IMR-90 (cell line): ENCODE data around the gene BTBD2. TPM values are rescaled to one million over a fixed set of nuclear protein-coding genes. Genes with fewer than 3 reads are reported as not detected.

Source experiments
- ATAC-seq: fragments of 200-7000 bp; cut with Tn5 transposase; 2 replicates; pipeline ENCODE4 v1.9.1; 2020; ENCODE audit warnings: low read depth, mild to moderate bottlenecking, moderate library complexity
- BruUV-seq: library from RNA; stranded (reverse); fragments of 400-500 nt; replicated peaks from 2 replicates; lab custom pipeline; 2021; lab: Mats Ljungman, UMichigan
- CTCF ChIA-PET: fragments of 300-600 bp; formaldehyde crosslinking; extraction: SDS; loops from one replicate; lab custom pipeline; 2021; ENCODE audit warnings: antibody characterized with exemption; lab: Yijun Ruan, JAX
- POLR2A ChIA-PET: fragments of 300-600 bp; sonication (Branson Sonifier 250); formaldehyde crosslinking; loops from one replicate; lab custom pipeline; 2022; ENCODE audit warnings: antibody characterized with exemption; ENCODE audit not compliant: unreplicated experiment; lab: Charles Lee
- DNase-seq: peaks from one replicate; pipeline ENCODE4 v3.0.0; 2013
- H2AFZ ChIP-seq: replicated peaks from 2 replicates; pipeline ENCODE3; 2013; ENCODE audit warnings: low read length, mild to moderate bottlenecking; ENCODE audit not compliant: poor library complexity
- H2AK5ac ChIP-seq: 2 replicates; pipeline ENCODE4 v1.6.1; 2013; ENCODE audit warnings: low read depth, low read length, inconsistent platforms
- H2AK9ac ChIP-seq: replicated peaks from 2 replicates; pipeline ENCODE3; 2013; ENCODE audit warnings: mild to moderate bottlenecking, low read depth, low read length, moderate library complexity; ENCODE audit not compliant: poor library complexity
- H2BK120ac ChIP-seq: 2 replicates; pipeline ENCODE4 v1.6.1; 2013; ENCODE audit warnings: low read depth, low read length, inconsistent platforms
- H2BK15ac ChIP-seq: 3 replicates; pipeline ENCODE4 v1.6.1; 2013; ENCODE audit warnings: low read depth, low read length, inconsistent platforms
- H2BK20ac ChIP-seq: 2 replicates; pipeline ENCODE4 v1.6.1; 2013; ENCODE audit warnings: low read depth, mild to moderate bottlenecking, inconsistent platforms, low read length, moderate library complexity
- H2BK5ac ChIP-seq: 2 replicates; pipeline ENCODE4 v1.6.1; 2013; ENCODE audit warnings: mild to moderate bottlenecking, low read depth, low read length, inconsistent platforms; ENCODE audit not compliant: poor library complexity, severe bottlenecking
- H3K14ac ChIP-seq: replicated peaks from 2 replicates; pipeline ENCODE4 v1.6.1; 2013; ENCODE audit warnings: low read depth, low read length, inconsistent platforms
- H3K18ac ChIP-seq: 2 replicates; pipeline ENCODE4 v1.6.1; 2013; ENCODE audit warnings: low read depth, low read length, control low read depth
- H3K23ac ChIP-seq: 2 replicates; pipeline ENCODE4 v1.6.1; 2013; ENCODE audit warnings: low read depth, low read length, inconsistent platforms
- H3K27ac ChIP-seq: 2 replicates; pipeline ENCODE4 v1.5.1; 2013; ENCODE audit warnings: mild to moderate bottlenecking, control low read depth, low read length; ENCODE audit not compliant: insufficient read depth
- H3K27me3 ChIP-seq: 2 replicates; pipeline ENCODE4 v1.6.1; 2013; ENCODE audit warnings: low read length; ENCODE audit not compliant: control insufficient read depth, insufficient read depth
- H3K36me3 ChIP-seq: 2 replicates; pipeline ENCODE4 v1.6.1; 2013; ENCODE audit warnings: low read length, mixed read lengths; ENCODE audit not compliant: control insufficient read depth, insufficient read depth
- H3K4ac ChIP-seq: 2 replicates; pipeline ENCODE4 v1.6.1; 2013; ENCODE audit warnings: low read depth, low read length, inconsistent platforms
- H3K4me1 ChIP-seq: 2 replicates; pipeline ENCODE4 v1.6.1; 2013; ENCODE audit warnings: low read length, mixed read lengths; ENCODE audit not compliant: control insufficient read depth, insufficient read depth
- H3K4me2 ChIP-seq: 2 replicates; pipeline ENCODE4 v1.6.1; 2013; ENCODE audit warnings: low read depth, mild to moderate bottlenecking, control low read depth, low read length, moderate library complexity
- H3K4me3 ChIP-seq: 2 replicates; pipeline ENCODE4 v1.5.1; 2013; ENCODE audit warnings: low read depth, mild to moderate bottlenecking, control low read depth, low read length, moderate library complexity; ENCODE audit not compliant: insufficient read depth
- H3K56ac ChIP-seq: 2 replicates; pipeline ENCODE4 v1.6.1; 2013; ENCODE audit warnings: low read length, inconsistent platforms; ENCODE audit not compliant: insufficient read depth; ENCODE audit errors: extremely low read depth
- H3K79me1 ChIP-seq, 2 experiments: 2 replicates each; pipeline ENCODE4 v1.6.1; 2013; ENCODE audit warnings: low read length in 2 of 2, inconsistent platforms in 1 of 2, low read depth in 1 of 2
- H3K9ac ChIP-seq: 2 replicates; pipeline ENCODE4 v1.6.1; 2013; ENCODE audit warnings: low read depth, low read length, control low read depth
- H3K9me1 ChIP-seq: 2 replicates; pipeline ENCODE4 v1.6.1; 2013; ENCODE audit warnings: low read length, inconsistent platforms; ENCODE audit not compliant: insufficient read depth
- H3K9me3 ChIP-seq: 2 replicates; pipeline ENCODE4 v1.6.1; 2013; ENCODE audit warnings: low read length; ENCODE audit not compliant: control insufficient read depth, insufficient read depth
- H4K20me1 ChIP-seq: 2 replicates; pipeline ENCODE4 v1.6.1; 2013; ENCODE audit warnings: low read length, inconsistent platforms; ENCODE audit not compliant: insufficient read depth
- H4K5ac ChIP-seq: 2 replicates; pipeline ENCODE4 v1.6.1; 2013; ENCODE audit warnings: mild to moderate bottlenecking, low read depth, low read length, control low read depth
- H4K8ac ChIP-seq, 2 experiments: 2 replicates each; pipeline ENCODE4 v1.6.1; 2013; ENCODE audit warnings: low read depth in 2 of 2, low read length in 2 of 2, control low read depth in 1 of 2, inconsistent platforms in 1 of 2
- H4K91ac ChIP-seq: 2 replicates; pipeline ENCODE4 v1.6.1; 2013; ENCODE audit warnings: low read depth, low read length, inconsistent platforms; ENCODE audit not compliant: insufficient read depth
- BHLHE40 ChIP-seq: fragments of 150-350 bp; IDR thresholded peaks from 2 replicates; pipeline ENCODE4 v1.6.1; 2016; ENCODE audit warnings: mild to moderate bottlenecking, low read depth, low read length
- CEBPB ChIP-seq: IDR thresholded peaks from 2 replicates; pipeline ENCODE4 v1.6.1; 2012; ENCODE audit warnings: low read depth, low read length, improper control_type of control experiment
- CHD1 ChIP-seq: IDR thresholded peaks from 2 replicates; pipeline ENCODE4 v1.6.1; 2012; ENCODE audit warnings: low read depth, low read length, improper control_type of control experiment
- ELK1 ChIP-seq: fragments of 150-350 bp; IDR thresholded peaks from 2 replicates; pipeline ENCODE4 v1.6.1; 2016; ENCODE audit warnings: low read depth, mild to moderate bottlenecking, low read length, moderate library complexity, borderline replicate concordance
- FOS ChIP-seq: fragments of 150-350 bp; IDR thresholded peaks from 2 replicates; pipeline ENCODE4 v1.6.1; 2016; ENCODE audit warnings: low read depth, low read length
- MAFK ChIP-seq: IDR thresholded peaks from 2 replicates; pipeline ENCODE4 v1.6.1; 2012; ENCODE audit warnings: low read depth, low read length, improper control_type of control experiment
- MAZ ChIP-seq: IDR thresholded peaks from 2 replicates; pipeline ENCODE4 v1.6.1; 2012; ENCODE audit warnings: low read depth, mild to moderate bottlenecking, low read length, improper control_type of control experiment, moderate library complexity, borderline replicate concordance
- MXI1 ChIP-seq: IDR thresholded peaks from 2 replicates; pipeline ENCODE4 v1.6.1; 2012; ENCODE audit warnings: low read depth, mild to moderate bottlenecking, low read length, moderate library complexity, borderline replicate concordance
- NFE2L2 ChIP-seq: fragments of 150-350 bp; IDR thresholded peaks from 2 replicates; pipeline ENCODE4 v1.6.1; 2016; ENCODE audit warnings: low read depth, mild to moderate bottlenecking, low read length
- POLR2A ChIP-seq: IDR thresholded peaks from 2 replicates; pipeline ENCODE4 v1.6.1; 2012; ENCODE audit warnings: mild to moderate bottlenecking, low read depth, low read length
- RAD21 ChIP-seq: IDR thresholded peaks from 2 replicates; pipeline ENCODE4 v1.6.1; 2012; ENCODE audit warnings: low read length, improper control_type of control experiment
- RCOR1 ChIP-seq: IDR thresholded peaks from 2 replicates; pipeline ENCODE4 v1.6.1; 2012; ENCODE audit warnings: mild to moderate bottlenecking, low read length, improper control_type of control experiment; ENCODE audit not compliant: insufficient replicate concordance
- RFX5 ChIP-seq: IDR thresholded peaks from 2 replicates; pipeline ENCODE4 v1.8.0; 2012; ENCODE audit warnings: low read depth, mild to moderate bottlenecking, low read length, moderate library complexity
- SMC3 ChIP-seq: fragments of 150-350 bp; IDR thresholded peaks from 2 replicates; pipeline ENCODE4 v1.6.1; 2016; ENCODE audit warnings: low read depth, mild to moderate bottlenecking, antibody characterized with exemption, low read length, moderate library complexity
- USF2 ChIP-seq: fragments of 150-350 bp; IDR thresholded peaks from 2 replicates; pipeline ENCODE4 v1.6.1; 2017; ENCODE audit warnings: mild to moderate bottlenecking, antibody characterized with exemption, low read length, low read depth
- WGBS, 2 experiments: methylation state at CpG; one replicate each; pipeline versions ENCODE4 v1.1.5 to v1.1.7; 2013; ENCODE audit warnings: missing lambda C conversion rate in 2 of 2; ENCODE audit not compliant: insufficient read length in 1 of 2; ENCODE audit errors: extremely low coverage in 2 of 2; 5-methylcytosine and 5-hydroxymethylcytosine counted together
- dilution Hi-C: fragments of 300-500 bp; cut with HindIII; formaldehyde crosslinking; loops from one replicate; pipeline ENCODE4 v1.14.3; 2018; ENCODE audit warnings: low sequenced_read_pairs; ENCODE audit not compliant: unreplicated experiment
- in situ Hi-C: fragments of 300-500 bp; cut with MboI; formaldehyde crosslinking; loops from 3 replicates; pipeline ENCODE4 v1.14.3; 2019; ENCODE audit warnings: low sequenced_read_pairs, inconsistent platforms, mixed read lengths
- intact Hi-C: fragments of 100-400 bp; cut with micrococcal nuclease; formaldehyde crosslinking; loops from 2 replicates; pipeline ENCODE4 v1.10.0; 2022
- polyA plus RNA-seq, 3 experiments: library from polyadenylated mRNA; depleted of rRNA; stranded (reverse); fragments of >200 nt; gene quantifications; 2 replicates each; pipeline ENCODE4 v1.2.3, GENCODE V29; 2012; ENCODE audit warnings: low replicate concordance in 1 of 3
- total RNA-seq: library from RNA; depleted of rRNA; stranded (reverse); fragments of >200 nt; gene quantifications from 2 replicates; pipeline ENCODE4 v1.2.3, GENCODE V29; 2012
- TF ChIP-seq, protein P1 (sequence below): conservative IDR thresholded peaks from 2 replicates; pipeline ENCODE4 v1.5.1; 2012; ENCODE audit warnings: mild to moderate bottlenecking, low read depth, low read length, improper control_type of control experiment

Gene BTBD2
- total and polyA plus RNA-seq, 2 of the 4 experiments (the other 2 are of a cell fraction): 24.4 to 65.7 TPM

DNA sequence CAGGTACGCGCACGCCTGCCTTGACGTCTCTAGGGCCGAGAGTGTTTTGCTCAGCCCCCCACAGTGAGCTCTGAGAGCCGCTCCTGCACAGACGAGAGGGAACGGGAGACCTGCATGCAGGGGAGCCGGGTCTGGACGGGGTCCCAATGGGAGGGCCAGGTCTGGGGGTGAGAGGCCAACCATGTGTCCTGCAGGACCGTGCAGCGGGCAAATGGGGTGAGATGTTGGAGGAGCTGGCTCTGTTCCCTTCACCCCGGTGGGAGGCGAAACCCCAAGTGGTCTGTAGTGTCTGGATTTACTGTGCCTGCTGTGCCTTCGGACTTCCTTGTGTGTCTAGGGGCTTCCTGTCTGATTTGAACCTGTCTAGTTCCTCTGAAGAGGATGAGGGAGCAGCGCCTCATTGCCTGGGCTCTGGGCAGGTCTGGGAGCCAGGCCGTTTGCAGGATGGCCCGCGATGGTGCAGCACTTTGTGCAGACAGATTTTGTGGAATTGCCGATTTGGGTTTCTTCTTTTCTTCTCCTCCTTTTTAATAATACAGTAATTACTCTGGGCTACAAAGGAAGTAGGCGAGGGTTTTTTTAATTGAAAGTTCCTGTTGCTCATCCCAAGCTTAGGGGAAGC is 72.5 kb downstream of the BTBD2 start:
- ATAC-seq (no peak), DNase-seq (no peak)
- Histone ChIP-seq H3K27ac (peak overlapping the region; percentile 87), H3K4me1 (peaks cover 10% of the 10 kb centered on the region), H2BK15ac (no peak overlapping the region), H4K8ac (no peak overlapping the region), H2BK120ac (no peak overlapping the region), H4K5ac (no peak overlapping the region), H3K4me3 (peak overlapping the region; percentile 72), H3K9me1 (peaks cover 5% of the 10 kb centered on the region; the same call in 1 of the 2 replicates), H3K36me3 (peaks cover 2% of the 10 kb centered on the region; the same call in 1 of the 2 replicates), H2AFZ (no peak overlapping the region), H3K27me3 (no peaks in the 10 kb centered on the region), H3K9ac (peak overlapping the region; percentile 64), H3K23ac (peak overlapping the region; percentile 94), H4K91ac (no peak overlapping the region; the same call in 1 of the 2 replicates), H2AK5ac (0 out of 2 replicates have a peak overlapping the region, but pooled peaks have one; percentile 0), H3K79me1 (peaks cover 5 to 53% of the 10 kb centered on the region in 2 experiments; a peak in 2 of 4 replicates), H3K4ac (no peak overlapping the region; the same call in 1 of the 2 replicates), H2AK9ac (peak overlapping the region; percentile 99), H2BK20ac (no peak overlapping the region), H3K56ac (no peak overlapping the region), H3K14ac (peak overlapping the region; percentile 63), H3K4me2 (peak overlapping the region; percentile 89), H4K20me1 (peaks cover 57% of the 10 kb centered on the region), H2BK5ac (no peak overlapping the region), H3K18ac (no peak overlapping the region), H3K9me3 (no peaks in the 10 kb centered on the region)
- in situ Hi-C loops: no loop called here
- BruUV-seq: no TSS peak
- 20% methylated on average over 5 of the region's 21 CpGs; no CpG with 5 or more reads in 1 of the 2 experiments for WGBS, 2 experiments
- dilution Hi-C loops: no loop called here
- POLR2A ChIA-PET: no interaction called here
- CTCF ChIA-PET: no interaction called here
- no peak for TF ChIP-seq ELK1
- no peak for TF ChIP-seq SMC3
- TF ChIP-seq NFE2L2: no peak
- TF ChIP-seq RAD21: no peak
- TF ChIP-seq MAFK: no peak
- no peak for TF ChIP-seq USF2
- TF ChIP-seq MXI1: no peak
- TF ChIP-seq FOS: no peak
- TF ChIP-seq RCOR1: no peak
- no peak for TF ChIP-seq BHLHE40
- no peak for TF ChIP-seq RFX5
- no peak for TF ChIP-seq CEBPB
- TF ChIP-seq, protein P1, sequence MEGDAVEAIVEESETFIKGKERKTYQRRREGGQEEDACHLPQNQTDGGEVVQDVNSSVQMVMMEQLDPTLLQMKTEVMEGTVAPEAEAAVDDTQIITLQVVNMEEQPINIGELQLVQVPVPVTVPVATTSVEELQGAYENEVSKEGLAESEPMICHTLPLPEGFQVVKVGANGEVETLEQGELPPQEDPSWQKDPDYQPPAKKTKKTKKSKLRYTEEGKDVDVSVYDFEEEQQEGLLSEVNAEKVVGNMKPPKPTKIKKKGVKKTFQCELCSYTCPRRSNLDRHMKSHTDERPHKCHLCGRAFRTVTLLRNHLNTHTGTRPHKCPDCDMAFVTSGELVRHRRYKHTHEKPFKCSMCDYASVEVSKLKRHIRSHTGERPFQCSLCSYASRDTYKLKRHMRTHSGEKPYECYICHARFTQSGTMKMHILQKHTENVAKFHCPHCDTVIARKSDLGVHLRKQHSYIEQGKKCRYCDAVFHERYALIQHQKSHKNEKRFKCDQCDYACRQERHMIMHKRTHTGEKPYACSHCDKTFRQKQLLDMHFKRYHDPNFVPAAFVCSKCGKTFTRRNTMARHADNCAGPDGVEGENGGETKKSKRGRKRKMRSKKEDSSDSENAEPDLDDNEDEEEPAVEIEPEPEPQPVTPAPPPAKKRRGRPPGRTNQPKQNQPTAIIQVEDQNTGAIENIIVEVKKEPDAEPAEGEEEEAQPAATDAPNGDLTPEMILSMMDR: no peak
- no peak for TF ChIP-seq MAZ
- no peak for TF ChIP-seq POLR2A
- no peak for TF ChIP-seq CHD1
- intact Hi-C loops: no loop called here
